Activated T-cell treated with anti-CD3 and anti-CD28 coated beads, Interleukin-2, amount 50 U/mL, for 72 hours (primary cell): ENCODE results near the gene CDH4. TPM values are rescaled to one million over a fixed set of nuclear protein-coding genes. Genes with fewer than 3 reads are reported as not detected.
"Not testable (repeated sequence)": the region's sequence is repeated elsewhere in the genome, so short reads cannot be mapped to it uniquely, and the experiment has no call there.

ENCODE experiments used
- ATAC-seq, 2 donors: fragments of 150-1000 bp; cut with Tn5 transposase; replicated peaks in 1 of 2; 2 replicates each; pipeline ENCODE4 v1.10.0; 2021; ENCODE audit warnings: moderate library complexity in 2 of 2, mild to moderate bottlenecking in 1 of 2
- DNase-seq, 2 donors: peaks; one replicate each; pipeline ENCODE4 v3.0.0; 2021 to 2022; ENCODE audit warnings: mixed read lengths in 1 of 2
- H3K27ac Mint-ChIP-seq: one replicate; pipeline ENCODE4 v1.8.0; 2022; ENCODE audit warnings: mild to moderate bottlenecking, moderate library complexity, mixed read lengths
- H3K27me3 Mint-ChIP-seq: one replicate; pipeline ENCODE4 v1.8.0; 2022; ENCODE audit warnings: low read depth, mixed read lengths
- H3K36me3 Mint-ChIP-seq, 2 donors: one replicate each; pipeline ENCODE4 v1.8.0; 2022; ENCODE audit warnings: mixed read lengths in 2 of 2, mild to moderate bottlenecking in 1 of 2; ENCODE audit not compliant: insufficient read depth in 2 of 2
- H3K4me1 Mint-ChIP-seq: one replicate; pipeline ENCODE4 v1.8.0; 2022; ENCODE audit warnings: low read depth, mixed read lengths
- H3K4me3 Mint-ChIP-seq, 2 donors: one replicate each; pipeline ENCODE4 v1.8.0; 2022; ENCODE audit warnings: mild to moderate bottlenecking in 2 of 2, mixed read lengths in 2 of 2, moderate library complexity in 2 of 2
- H3K9me3 Mint-ChIP-seq, 2 donors: one replicate each; pipeline ENCODE4 v1.8.0; 2022; ENCODE audit warnings: mixed read lengths in 2 of 2
- total RNA-seq, 2 donors: library from RNA; stranded (reverse); gene quantifications; one replicate each; pipeline ENCODE4 v1.2.3, GENCODE V29; 2022

The CDH4 gene
- total RNA-seq, 2 donors from 2014 or later: 0.17 to 0.35 TPM

DNA sequence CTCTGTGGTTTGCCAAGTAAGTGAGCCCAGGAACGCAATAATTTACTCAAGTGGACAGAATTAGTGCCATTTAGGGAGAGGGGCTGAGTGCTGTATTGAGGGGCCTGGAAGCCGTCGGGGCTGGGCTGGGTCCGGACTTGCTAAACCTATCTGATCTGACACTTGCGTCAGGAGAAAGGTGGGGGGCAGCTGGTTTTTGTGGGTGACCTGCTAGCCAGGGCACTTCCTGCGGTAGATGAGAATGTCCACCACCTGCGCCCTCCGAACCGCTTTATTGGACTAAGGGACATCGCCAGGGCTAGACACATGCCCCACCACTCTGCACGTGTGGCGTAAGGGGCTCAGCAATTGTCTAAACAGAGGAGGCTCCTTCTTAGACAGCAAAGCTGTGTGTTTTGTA is 139.1 kb downstream of the CDH4 start:
- Mint-ChIP-seq H3K4me3 (no peak overlapping the region), H3K4me1 (no peaks in the 10 kb centered on the region), H3K27me3 (no peaks in the 10 kb centered on the region), H3K27ac (no peak overlapping the region), H3K9me3 (peaks cover 0 to 4% of the 10 kb centered on the region in 2 donors), H3K36me3 (peaks cover 0 to 3% of the 10 kb centered on the region in 2 donors)
- DNase-seq: no peak
- no peak for ATAC-seq

DNA sequence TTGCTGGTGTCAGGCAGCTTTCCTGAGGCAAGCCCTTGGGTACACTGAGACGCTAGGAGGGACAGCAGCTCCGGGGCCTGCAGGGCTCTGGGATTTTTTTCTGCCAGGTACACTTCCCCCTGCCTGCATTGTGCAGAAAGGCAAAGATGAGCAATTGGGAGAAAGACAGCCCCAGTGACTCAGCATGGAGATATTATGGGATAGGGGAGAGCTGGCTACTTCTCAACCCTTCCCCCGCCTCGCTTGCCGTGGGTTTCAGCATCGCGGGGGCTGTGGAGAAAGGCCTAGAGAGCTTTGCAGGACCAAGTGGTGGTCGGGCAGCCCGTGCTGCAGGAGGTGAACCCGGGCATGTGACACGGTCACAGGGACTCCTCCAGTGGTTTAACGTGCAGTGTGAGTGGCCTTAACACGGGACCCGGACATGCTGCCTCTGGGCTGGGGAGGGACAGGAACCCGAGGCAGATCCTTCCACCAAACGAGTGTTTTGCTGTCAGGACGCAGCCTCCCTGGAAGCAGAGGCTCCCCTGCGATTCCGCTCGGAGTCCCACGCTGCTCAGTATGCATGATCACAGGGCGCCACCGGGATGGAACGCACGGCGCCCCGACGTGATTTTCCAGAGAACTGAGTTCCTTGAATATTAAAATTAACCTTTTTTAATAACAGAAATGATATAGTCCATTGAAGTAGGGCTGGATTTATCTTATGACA is 139.9 kb downstream of the CDH4 start:
- DNase-seq: no peak
- H3K9me3 Mint-ChIP-seq: peaks cover 0 to 4% of the 10 kb centered on the region in 2 donors
- no peaks in the 10 kb centered on the region for H3K4me1 Mint-ChIP-seq
- peaks cover 0 to 3% of the 10 kb centered on the region in 2 donors for H3K36me3 Mint-ChIP-seq
- no peak for ATAC-seq
- no peak overlapping the region for H3K27ac Mint-ChIP-seq
- no peak overlapping the region for H3K4me3 Mint-ChIP-seq
- no peaks in the 10 kb centered on the region for H3K27me3 Mint-ChIP-seq

DNA sequence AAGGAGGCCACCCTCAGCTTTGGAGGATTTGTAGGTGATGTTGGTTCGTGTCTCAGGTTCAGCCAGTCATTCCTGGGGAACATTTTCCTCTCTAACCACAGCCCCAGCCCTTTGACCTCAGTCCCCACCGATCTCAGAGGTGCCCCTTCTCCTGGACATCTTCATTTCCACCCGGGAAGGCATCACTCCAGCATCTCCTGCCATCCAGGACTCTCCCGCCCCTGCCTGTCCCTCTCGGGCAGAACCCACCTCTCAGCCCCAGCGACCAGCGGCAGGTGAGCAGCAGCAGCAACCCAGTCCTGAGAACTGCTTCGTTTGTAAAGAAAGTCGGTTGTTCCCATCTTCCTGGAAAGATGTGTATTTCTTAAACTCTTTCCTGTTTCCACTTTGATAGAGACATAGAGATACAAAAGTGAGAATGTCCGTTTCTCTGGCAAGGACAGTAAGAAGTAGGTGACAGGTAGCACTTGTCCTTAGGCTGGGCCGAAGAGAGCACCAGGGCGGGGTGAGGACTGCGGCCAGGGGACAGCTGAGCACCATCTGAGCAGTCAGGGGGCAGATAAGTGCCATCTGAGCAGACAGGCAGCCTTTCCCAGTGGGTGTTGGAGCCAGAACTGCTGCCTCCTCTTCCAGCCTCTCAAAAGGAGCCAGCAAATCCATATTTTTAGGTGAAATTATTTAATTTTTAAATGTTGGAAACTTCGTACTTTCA is 142.2 kb downstream of the CDH4 start:
- H3K4me3 Mint-ChIP-seq: no peak overlapping the region
- peaks cover 0 to 4% of the 10 kb centered on the region in 2 donors for H3K9me3 Mint-ChIP-seq
- no peaks in the 10 kb centered on the region for H3K4me1 Mint-ChIP-seq
- no peak for DNase-seq
- no peak overlapping the region for H3K27ac Mint-ChIP-seq
- peaks cover 0 to 3% of the 10 kb centered on the region in 2 donors for H3K36me3 Mint-ChIP-seq
- H3K27me3 Mint-ChIP-seq: no peaks in the 10 kb centered on the region
- ATAC-seq: no peak

DNA sequence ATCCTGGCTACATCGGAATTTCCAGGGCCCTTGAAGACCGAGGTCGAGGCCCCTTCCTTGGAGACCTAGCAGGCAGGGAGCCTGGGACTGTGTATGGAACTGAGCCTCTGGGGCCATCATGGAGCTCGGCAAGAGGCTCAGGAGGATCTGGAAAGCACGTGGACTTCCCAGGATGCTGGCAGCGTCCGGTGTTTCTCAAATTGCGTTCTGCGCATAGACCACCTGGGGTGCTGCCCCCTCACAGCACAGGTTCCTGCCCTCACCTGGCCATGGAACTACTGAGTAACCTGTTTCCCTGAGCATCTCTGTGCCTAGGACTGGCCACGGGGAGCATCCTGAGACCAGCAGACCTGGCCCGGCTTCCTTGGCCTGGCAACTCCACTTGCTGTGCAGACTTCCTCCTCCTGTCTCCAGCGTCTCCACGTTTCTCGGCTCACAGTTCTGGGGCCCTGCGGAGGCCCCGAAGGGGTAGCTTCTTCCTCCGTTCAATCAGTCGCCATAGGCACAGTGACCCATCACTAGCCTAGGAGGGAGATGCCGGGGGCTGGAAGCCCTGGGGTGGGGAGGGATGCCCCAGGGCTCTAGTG is 144.3 kb downstream of the CDH4 start:
- ATAC-seq (no peak), DNase-seq (no peak)
- no peaks in the 10 kb centered on the region for H3K27me3 Mint-ChIP-seq
- no peaks in the 10 kb centered on the region for H3K4me1 Mint-ChIP-seq
- no peaks in the 10 kb centered on the region for H3K36me3 Mint-ChIP-seq
- no peak overlapping the region for H3K27ac Mint-ChIP-seq
- H3K4me3 Mint-ChIP-seq: no peak overlapping the region
- H3K9me3 Mint-ChIP-seq: peaks cover 0 to 2% of the 10 kb centered on the region in 2 donors

DNA sequence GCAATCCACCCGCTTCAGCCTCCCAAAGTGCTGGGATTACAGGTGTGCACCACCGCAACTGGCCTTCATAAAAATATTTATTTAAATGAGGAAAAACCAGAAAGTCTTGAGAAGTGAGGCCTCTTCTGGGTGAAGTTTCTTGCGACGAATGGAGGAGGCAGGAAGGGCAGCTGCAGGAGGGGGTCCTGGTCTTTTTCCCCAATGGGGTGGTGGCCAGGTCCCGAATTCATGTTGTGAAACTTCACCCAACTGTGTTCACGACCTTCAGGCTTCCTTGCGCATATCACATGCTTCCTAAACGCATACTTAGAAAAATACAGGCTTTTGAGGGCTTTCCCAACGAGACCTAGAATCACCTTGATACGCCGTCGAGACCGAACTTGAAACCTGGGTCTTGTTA is 145.1 kb downstream of the CDH4 start:
- Mint-ChIP-seq H3K27me3 (no peaks in the 10 kb centered on the region), H3K4me3 (no peak overlapping the region), H3K27ac (no peak overlapping the region), H3K36me3 (no peaks in the 10 kb centered on the region), H3K9me3 (peaks cover 0 to 2% of the 10 kb centered on the region in 2 donors), H3K4me1 (no peaks in the 10 kb centered on the region)
- DNase-seq (no peak), ATAC-seq (no peak)

DNA sequence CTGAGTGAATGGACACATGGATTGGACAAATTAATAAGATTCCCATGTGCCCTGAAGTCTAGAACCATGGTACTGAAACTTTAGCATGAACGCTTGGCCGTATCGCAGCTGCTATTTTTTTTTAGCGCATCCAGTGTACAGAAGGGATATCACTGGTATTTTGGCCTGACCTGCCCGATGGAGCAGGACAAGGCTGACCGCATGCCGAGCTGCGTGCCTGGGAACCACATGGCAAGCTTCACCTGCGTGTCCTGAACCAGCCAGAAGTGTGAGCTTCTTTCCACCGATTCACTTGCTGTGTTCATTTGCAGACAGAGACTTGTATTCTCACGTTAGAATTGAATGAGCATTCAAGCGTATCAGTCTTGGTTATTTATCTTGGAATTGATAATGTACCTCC is 145.7 kb downstream of the CDH4 start:
- Mint-ChIP-seq H3K36me3 (no peaks in the 10 kb centered on the region), H3K4me1 (no peaks in the 10 kb centered on the region), H3K27ac (no peak overlapping the region), H3K9me3 (peaks cover 0 to 2% of the 10 kb centered on the region in 2 donors), H3K27me3 (no peaks in the 10 kb centered on the region), H3K4me3 (no peak overlapping the region)
- no peak for ATAC-seq
- DNase-seq: no peak

DNA sequence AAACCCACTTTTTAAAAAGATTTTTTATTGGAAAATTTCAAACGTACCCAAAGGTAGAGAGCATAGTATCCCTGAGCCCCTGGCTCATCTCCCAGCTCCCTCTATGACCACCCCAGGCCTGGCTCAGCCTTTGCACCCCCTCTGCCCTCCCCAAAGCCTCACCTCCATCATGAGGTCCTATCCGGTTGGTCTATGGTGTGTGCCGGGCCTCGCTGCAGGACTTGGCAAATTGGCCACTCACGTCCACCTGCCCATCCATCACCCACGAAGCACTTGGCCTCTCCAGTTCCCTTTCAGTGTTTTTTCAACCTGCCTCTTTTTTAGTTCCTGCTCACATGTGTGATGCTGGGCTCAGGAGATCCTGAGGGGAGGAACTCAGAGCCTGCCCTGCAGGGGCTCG is 147.4 kb downstream of the CDH4 start:
- Mint-ChIP-seq H3K36me3 (no peaks in the 10 kb centered on the region), H3K27me3 (no peaks in the 10 kb centered on the region), H3K27ac (no peak overlapping the region), H3K9me3 (peaks cover 0 to 2% of the 10 kb centered on the region in 2 donors), H3K4me1 (no peaks in the 10 kb centered on the region), H3K4me3 (no peak overlapping the region)
- DNase-seq (no peak), ATAC-seq (no peak)

DNA sequence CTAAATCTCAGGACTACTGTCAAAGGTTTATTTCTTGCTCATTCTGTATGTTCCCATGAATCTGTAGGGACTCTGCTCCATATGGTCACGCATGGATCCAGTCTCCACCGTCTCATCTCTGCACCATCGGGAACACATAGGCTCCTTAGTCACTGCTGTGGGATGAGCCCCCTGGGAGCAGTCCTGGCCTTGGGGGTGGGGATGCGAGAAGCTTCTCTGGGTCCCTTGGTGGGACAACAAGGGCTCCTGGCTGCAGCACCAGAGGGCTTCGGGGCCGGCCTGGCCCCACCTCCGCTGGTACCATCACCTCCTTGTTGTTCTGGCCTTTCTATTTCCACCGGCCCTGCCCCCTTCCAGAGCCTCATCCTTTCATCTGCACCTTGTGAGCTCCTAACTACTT is 148.4 kb downstream of the CDH4 start:
- ATAC-seq (no peak), DNase-seq (no peak)
- Mint-ChIP-seq H3K9me3 (peaks cover 0 to 2% of the 10 kb centered on the region in 2 donors), H3K36me3 (no peaks in the 10 kb centered on the region), H3K27ac (no peak overlapping the region), H3K4me3 (no peak overlapping the region), H3K4me1 (no peaks in the 10 kb centered on the region), H3K27me3 (no peaks in the 10 kb centered on the region)

DNA sequence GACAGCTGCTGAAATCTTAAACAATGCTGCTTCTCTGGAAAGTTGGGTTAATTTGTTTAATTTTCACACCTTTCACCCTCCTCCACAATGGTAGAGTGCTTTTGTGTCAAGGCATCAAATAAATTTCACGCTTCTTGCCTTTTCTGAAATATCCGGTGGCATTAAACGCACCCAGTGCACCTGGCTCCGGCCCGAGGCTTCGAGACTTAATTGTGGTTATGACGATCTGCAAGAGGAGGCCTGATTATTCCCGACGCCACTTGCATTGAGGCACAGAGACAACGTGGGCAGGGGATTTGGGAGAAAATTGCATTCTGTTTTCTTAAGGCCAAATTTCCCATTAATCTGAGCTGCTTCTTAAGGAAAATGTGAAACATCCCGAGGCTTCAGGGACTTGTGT is 152.2 kb downstream of the CDH4 start:
- Mint-ChIP-seq H3K9me3 (peaks cover 6 to 8% of the 10 kb centered on the region in 2 donors), H3K4me3 (no peak overlapping the region), H3K36me3 (peaks cover 0 to 1% of the 10 kb centered on the region in 2 donors), H3K4me1 (no peaks in the 10 kb centered on the region), H3K27me3 (no peaks in the 10 kb centered on the region), H3K27ac (no peak overlapping the region)
- ATAC-seq: no peak
- no peak for DNase-seq

DNA sequence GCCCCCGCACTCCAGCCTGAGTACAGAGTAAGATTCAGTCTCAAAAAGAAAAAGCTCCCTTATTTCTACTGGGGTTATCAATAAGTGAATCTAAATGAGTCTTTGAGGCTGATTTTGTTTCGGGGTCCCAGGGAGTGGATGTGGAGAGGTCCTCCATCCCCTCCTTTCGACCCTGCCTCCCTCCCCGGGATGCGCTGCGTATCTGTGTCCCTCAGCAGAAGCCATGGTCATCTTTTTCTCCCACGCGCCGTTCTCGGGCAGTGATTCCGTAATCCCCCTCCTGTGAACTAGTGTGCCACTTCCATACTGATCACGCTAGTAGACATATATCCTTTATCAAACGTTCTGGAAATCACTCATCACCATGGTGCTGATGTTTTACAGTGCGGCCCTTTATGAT is 152.9 kb downstream of the CDH4 start:
- Mint-ChIP-seq H3K36me3 (peaks cover 0 to 1% of the 10 kb centered on the region in 2 donors), H3K4me1 (no peaks in the 10 kb centered on the region), H3K4me3 (no peak overlapping the region), H3K9me3 (peaks cover 6 to 8% of the 10 kb centered on the region in 2 donors), H3K27me3 (no peaks in the 10 kb centered on the region), H3K27ac (no peak overlapping the region)
- ATAC-seq (no peak), DNase-seq (no peak)

DNA sequence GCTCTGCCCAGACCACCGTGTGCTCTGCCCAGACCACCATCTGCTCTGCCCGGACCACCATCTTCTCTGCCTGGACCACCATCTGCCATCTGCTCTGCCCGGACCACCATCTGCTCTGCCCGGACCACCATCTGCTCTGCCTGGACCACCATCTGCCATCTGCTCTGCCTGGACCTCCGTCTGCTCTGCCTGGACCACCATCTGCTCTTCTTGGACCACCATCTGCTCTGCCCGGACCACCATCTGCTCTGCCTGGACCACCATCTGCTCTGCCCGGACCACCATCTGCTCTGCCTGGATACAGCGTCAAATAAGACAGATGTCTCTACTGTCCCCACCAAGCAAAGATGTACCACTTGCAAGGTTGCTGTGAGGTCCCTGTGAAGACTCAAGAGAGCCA is 154.7 kb downstream of the CDH4 start:
- H3K27ac Mint-ChIP-seq, H3K9me3 Mint-ChIP-seq, DNase-seq, ATAC-seq, H3K36me3 Mint-ChIP-seq, H3K27me3 Mint-ChIP-seq, H3K4me1 Mint-ChIP-seq, H3K4me3 Mint-ChIP-seq: not testable (repeated sequence)

DNA sequence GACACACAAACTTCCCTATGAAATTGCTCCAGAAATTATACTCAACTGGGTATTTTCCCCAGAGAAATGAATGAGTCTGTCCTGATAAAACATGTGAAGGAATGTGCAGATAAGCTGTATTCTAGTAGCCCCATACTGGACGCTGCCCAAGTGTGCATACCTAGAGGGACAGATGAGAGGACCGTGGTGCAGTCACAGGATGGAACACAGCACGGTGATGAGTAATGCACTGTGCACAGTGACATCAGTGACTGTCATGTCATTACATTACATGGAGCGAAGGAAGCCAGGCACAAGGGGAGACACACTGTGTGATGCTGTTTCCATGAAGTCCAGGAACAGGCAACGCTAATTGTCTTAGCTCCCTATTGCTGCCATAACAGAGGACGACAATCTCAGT is 155.5 kb downstream of the CDH4 start:
- Mint-ChIP-seq H3K27ac (no peak overlapping the region), H3K9me3 (peaks cover 4 to 8% of the 10 kb centered on the region in 2 donors), H3K27me3 (no peaks in the 10 kb centered on the region), H3K36me3 (peaks cover 0 to 1% of the 10 kb centered on the region in 2 donors), H3K4me1 (no peaks in the 10 kb centered on the region), H3K4me3 (no peak overlapping the region)
- ATAC-seq (no peak), DNase-seq (no peak)

DNA sequence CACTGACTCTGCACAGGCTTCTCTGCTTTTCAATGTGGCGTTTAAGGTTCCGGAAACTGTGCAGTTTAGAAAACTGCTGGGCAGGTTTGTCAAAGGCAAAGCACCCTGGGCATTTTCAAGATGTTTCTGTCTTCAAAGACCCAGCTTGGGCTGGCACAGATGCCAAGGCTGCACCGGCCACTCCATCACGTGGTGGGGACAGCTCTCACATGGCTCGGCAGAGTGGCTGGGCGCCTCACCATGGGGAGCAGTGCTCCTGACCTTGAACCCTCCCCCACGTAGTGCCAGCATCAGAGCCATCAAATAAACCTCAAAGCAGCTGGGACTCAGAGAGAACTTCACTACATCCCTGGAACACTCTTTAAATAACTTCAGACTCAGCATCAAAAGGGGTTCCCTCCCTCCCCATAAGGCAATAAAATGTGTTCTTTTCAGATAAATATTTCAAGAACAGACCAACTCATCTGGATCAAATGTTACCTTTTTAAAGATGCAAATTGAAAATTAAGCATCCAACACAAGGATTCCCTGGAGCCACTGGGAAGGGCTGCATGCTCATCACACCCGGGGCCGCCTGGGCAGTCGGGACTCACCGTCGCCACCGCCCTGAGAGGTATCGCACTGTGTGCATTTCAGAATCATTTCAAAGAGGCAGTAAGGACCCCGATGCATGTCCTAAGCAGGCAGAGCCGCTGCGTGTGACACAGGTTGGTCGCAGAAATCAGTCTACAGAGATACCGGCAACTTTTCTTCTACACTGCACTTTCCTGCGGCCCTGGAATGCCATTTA is 157.1 kb downstream of the CDH4 start:
- no peak overlapping the region for H3K27ac Mint-ChIP-seq
- H3K4me3 Mint-ChIP-seq: no peak overlapping the region
- DNase-seq (no peak), ATAC-seq (no peak)
- H3K4me1 Mint-ChIP-seq: no peaks in the 10 kb centered on the region
- no peaks in the 10 kb centered on the region for H3K27me3 Mint-ChIP-seq
- peaks cover 4 to 8% of the 10 kb centered on the region in 2 donors for H3K9me3 Mint-ChIP-seq
- H3K36me3 Mint-ChIP-seq: peaks cover 0 to 1% of the 10 kb centered on the region in 2 donors
